Measurements from ENCODE around the gene HHAT.

Gene HHAT

GRCh38 chr1:210616356-210616755, 287.7 kb downstream of the HHAT start:
- no peak for DNase-seq

GRCh38 chr1:210617293-210617692, 288.6 kb downstream of the HHAT start:
- no peak for DNase-seq

- DNase-seq, result peak; percentile 45
These were observed 289.7 kb downstream of the HHAT start for GRCh38 chr1:210618369-210618768.

GRCh38 chr1:210620867-210621488, 292.3 kb downstream of the HHAT start:
- peak; percentile 13 for DNase-seq

- no peak for DNase-seq
These were observed 293.0 kb downstream of the HHAT start for GRCh38 chr1:210621712-210622111.

GRCh38 chr1:210624722-210625121, 296.0 kb downstream of the HHAT start:
- DNase-seq, result peak; percentile 65

GRCh38 chr1:210625715-210626114, 297.0 kb downstream of the HHAT start:
- DNase-seq, result no peak

GRCh38 chr1:210626341-210626740, 297.6 kb downstream of the HHAT start:
- DNase-seq, result no peak

- no peak for DNase-seq
These were observed 299.1 kb downstream of the HHAT start for GRCh38 chr1:210627755-210628154.

GRCh38 chr1:210629276-210629675, 300.6 kb downstream of the HHAT start:
- no peak for DNase-seq

GRCh38 chr1:210631399-210631798, 302.7 kb downstream of the HHAT start:
- DNase-seq, result no peak

- DNase-seq, result no peak
These were observed 304.4 kb downstream of the HHAT start for GRCh38 chr1:210633140-210633539.

GRCh38 chr1:210633636-210634035, 304.9 kb downstream of the HHAT start:
- no peak for DNase-seq

GRCh38 chr1:210635108-210635507, 306.4 kb downstream of the HHAT start:
- DNase-seq, result no peak

- DNase-seq, result no peak
These were observed 312.9 kb downstream of the HHAT start for GRCh38 chr1:210641582-210641981.

- DNase-seq, result no peak
These were observed 317.0 kb downstream of the HHAT start for GRCh38 chr1:210645582-210646257.

GRCh38 chr1:210646258-210646616, 317.5 kb downstream of the HHAT start:
- no peak for DNase-seq

GRCh38 chr1:210647406-210648333, 319.0 kb downstream of the HHAT start:
- DNase-seq, result no peak

- DNase-seq, result no peak
These were observed 320.0 kb downstream of the HHAT start for GRCh38 chr1:210648588-210649269.

GRCh38 chr1:210650403-210650802, 321.7 kb downstream of the HHAT start:
- DNase-seq, result no peak

GRCh38 chr1:210652329-210652954, 323.7 kb downstream of the HHAT start:
- no peak for DNase-seq

GRCh38 chr1:210653771-210654170, 325.1 kb downstream of the HHAT start:
- DNase-seq, result peak; percentile 64

Measured in eye (tissue), 1 donor.